Measurements from ENCODE around the gene ETFA. TPM values are rescaled to one million over a fixed set of nuclear protein-coding genes. Genes with fewer than 3 reads are reported as not detected.

ETFA gene
- total and polyA plus RNA-seq, 2 of the 8 experiments (the other 6 are each of a cell fraction or from before 2014, with no cell fraction given), result 60.9 to 90.0 TPM

DNA sequence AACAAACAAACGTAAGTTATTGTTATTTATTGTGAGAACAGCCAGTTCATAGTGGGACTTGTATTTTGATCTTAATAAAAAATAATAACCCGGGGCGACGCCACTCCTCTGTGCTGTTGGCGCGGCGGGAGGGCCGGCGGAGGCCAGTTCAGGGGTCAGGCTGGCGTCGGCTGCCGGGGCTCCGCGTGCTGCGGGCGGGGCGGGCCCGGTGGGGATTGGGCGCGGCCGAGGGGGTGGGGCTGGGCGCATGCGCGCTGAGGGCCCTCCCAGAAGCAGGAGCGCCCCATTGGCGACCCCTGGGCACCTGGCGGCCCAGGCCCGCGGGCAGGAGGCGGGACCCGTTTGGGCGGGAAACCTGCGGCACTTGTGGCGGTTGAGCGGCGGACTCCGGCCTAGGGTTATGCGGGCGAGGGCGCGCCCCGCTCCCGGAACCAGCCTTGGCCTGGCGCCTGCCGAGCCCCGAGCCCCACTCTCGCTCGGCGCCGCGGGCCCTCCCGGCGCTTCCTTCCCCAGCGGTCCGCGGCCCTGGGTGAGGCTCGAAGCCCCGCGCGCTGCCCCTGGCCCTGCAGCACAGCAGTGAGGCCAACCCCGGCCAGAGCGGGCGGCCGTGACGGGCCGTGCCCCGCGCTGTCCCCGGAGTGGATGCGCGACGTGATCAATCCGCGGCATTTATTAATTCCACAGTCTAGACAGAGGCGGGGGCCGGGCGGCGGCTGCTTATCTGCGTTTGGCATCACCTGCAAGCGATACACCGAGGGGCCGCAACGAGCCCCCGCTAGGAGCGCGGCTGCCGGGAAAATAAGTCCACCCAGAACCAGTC is 31.3 kb upstream of the ETFA start (continued):
- TF ChIP-seq YY1 (IDR thresholded peaks at IDR 0.05; ENCODE audit: low read depth, low read length), result no peak
- TF ChIP-seq POLR2A (IDR thresholded peaks at IDR 0.05; ENCODE audit: control extremely low read depth in 1 of 2, low read depth in 2 of 2, low read length in 2 of 2), result no peak
- TF ChIP-seq RNF2 (IDR thresholded peaks at IDR 0.05; ENCODE audit: borderline replicate concordance, low read depth, low read length, missing control alignments, poor library complexity, severe bottlenecking), result peak; percentile 19
- no peak for TF ChIP-seq SP4 (IDR thresholded peaks at IDR 0.05; ENCODE audit: low read length)
- no peak for TF ChIP-seq ASH2L (IDR thresholded peaks at IDR 0.05; ENCODE audit: low read length)
- no peak for TF ChIP-seq SRF (IDR thresholded peaks at IDR 0.05; ENCODE audit: low read depth, low read length)
- TF ChIP-seq RBBP5 (IDR thresholded peaks at IDR 0.05; ENCODE audit: borderline replicate concordance, low read depth, low read length), result 0 out of 2 replicates have a peak, but pooled peaks have one; percentile 15
- no peak for TF ChIP-seq SP2 (IDR thresholded peaks at IDR 0.05; ENCODE audit: low read length)
- TF ChIP-seq ZNF274 (IDR thresholded peaks at IDR 0.05; ENCODE audit: borderline replicate concordance, extremely low read depth, low read length), result no peak
- TF ChIP-seq TAF1 (IDR thresholded peaks at IDR 0.05; ENCODE audit: low read depth, low read length), result no peak
- no peak for TF ChIP-seq CTBP2 (IDR thresholded peaks at IDR 0.05; ENCODE audit: borderline replicate concordance, insufficient read depth, insufficient read length, low read length)
- TF ChIP-seq RAD21 (IDR thresholded peaks at IDR 0.05 in 1 of 2, conservative IDR thresholded peaks at IDR 0.05 in 1 of 2; ENCODE audit: low read depth in 2 of 2, low read length in 2 of 2), result no peak
- no peak for TF ChIP-seq NANOG (IDR thresholded peaks at IDR 0.05; ENCODE audit: insufficient read depth, low read depth, low read length, poor library complexity, severe bottlenecking)
- TF ChIP-seq E2F6 (IDR thresholded peaks at IDR 0.05), result peak; percentile 99
- TF ChIP-seq SAP30 (IDR thresholded peaks at IDR 0.05; ENCODE audit: insufficient read depth, insufficient replicate concordance, low read length), result no peak
- no peak for TF ChIP-seq ATF2 (IDR thresholded peaks at IDR 0.05; ENCODE audit: low read length)
- TF ChIP-seq USF2 (IDR thresholded peaks at IDR 0.05; ENCODE audit: low read length), result no peak

Data from H1 (cell line).